K562 (cell line): ENCODE results near the gene GREB1. TPM values are rescaled to one million over a fixed set of nuclear protein-coding genes. Genes with fewer than 3 reads are reported as not detected.

Experiments
- CBX3 ChIP-seq, 2 experiments: IDR thresholded peaks; 1 replicate in 1 of 2; 2 replicates in 1 of 2; pipeline ENCODE4 v1.6.1; 2012; ENCODE audit warnings: inconsistent platforms in 2 of 2, low read length in 2 of 2, borderline replicate concordance in 1 of 2, control low read depth in 1 of 2
- CCNT2 ChIP-seq: IDR thresholded peaks from 2 replicates; pipeline ENCODE4 v1.6.1; 2011; ENCODE audit warnings: borderline replicate concordance, low read depth, mild to moderate bottlenecking, moderate library complexity, mixed read lengths, low read length; ENCODE audit not compliant: insufficient read length; ENCODE audit errors: extremely low read depth
- CGGBP1 ChIP-seq: fragments of 250-450 bp; sonication (Bioruptor Pico); IDR thresholded peaks from 2 replicates; pipeline ENCODE4 v1.9.0; 2021; ENCODE audit warnings: mild to moderate bottlenecking
- CHAMP1 ChIP-seq: fragments of 450-650 bp; IDR thresholded peaks from 2 replicates; pipeline ENCODE4 v1.6.1; 2016; ENCODE audit warnings: mild to moderate bottlenecking
- HMG20B ChIP-seq: fragments of 250-450 bp; sonication (Bioruptor Pico); IDR thresholded peaks from 2 replicates; pipeline ENCODE4 v1.5.0; 2021; ENCODE audit warnings: mild to moderate bottlenecking
- HNRNPH1 ChIP-seq: fragments of 200-400 bp; formaldehyde crosslinking; optimal IDR thresholded peaks from 2 replicates; pipeline ENCODE3; 2017; ENCODE audit warnings: low read depth, mild to moderate bottlenecking, low read length, moderate library complexity
- JUNB ChIP-seq: fragments of 450-650 bp; formaldehyde crosslinking; conservative IDR thresholded peaks from 2 replicates; pipeline ENCODE4 v1.4.0; 2020; ENCODE audit warnings: mild to moderate bottlenecking
- NCOA4 ChIP-seq: fragments of 450-650 bp; IDR thresholded peaks from 2 replicates; pipeline ENCODE4 v1.6.1; 2018; ENCODE audit warnings: mild to moderate bottlenecking; ENCODE audit not compliant: partially characterized antibody
- NCOA6 ChIP-seq: fragments of 450-650 bp; IDR thresholded peaks from 2 replicates; pipeline ENCODE4 v1.6.1; 2017; ENCODE audit warnings: mild to moderate bottlenecking
- NUFIP1 ChIP-seq: fragments of 450-650 bp; IDR thresholded peaks from 2 replicates; pipeline ENCODE4 v1.6.1; 2018; ENCODE audit not compliant: partially characterized antibody
- REST ChIP-seq, 2 experiments: fragments of 450-650 bp; formaldehyde crosslinking in 1 of 2; IDR thresholded peaks; 2 replicates each; pipeline versions ENCODE4 v1.4.0 to v1.6.1; 2014 to 2020; ENCODE audit warnings: mild to moderate bottlenecking in 2 of 2, borderline replicate concordance in 1 of 2, low read depth in 1 of 2
- SMC3 ChIP-seq: conservative IDR thresholded peaks from 2 replicates; pipeline ENCODE4 v1.6.1; 2011; ENCODE audit warnings: low read depth, low read length, improper control_type of control experiment; ENCODE audit not compliant: insufficient read depth
- ZNF707 ChIP-seq: fragments of 250-450 bp; sonication (Bioruptor Pico); conservative IDR thresholded peaks from 2 replicates; pipeline ENCODE4 v1.8.0; 2022; ENCODE audit warnings: inconsistent platforms, mild to moderate bottlenecking, moderate library complexity
- ZNF780A ChIP-seq: fragments of 250-450 bp; sonication (Bioruptor Pico); IDR thresholded peaks from 2 replicates; pipeline ENCODE4 v1.5.0; 2021; ENCODE audit warnings: mild to moderate bottlenecking
- ZNF830 ChIP-seq: fragments of 250-450 bp; sonication (Bioruptor Pico); IDR thresholded peaks from 2 replicates; pipeline ENCODE4 v1.5.0; 2021; ENCODE audit warnings: mild to moderate bottlenecking
- polyA plus RNA-seq, 8 experiments: library from polyadenylated mRNA; depleted of rRNA in 4 of 8; stranded (reverse) in 5 of 8; unstranded in 3 of 8; fragments of >200 nt; fragmentation: Nextera tagmentation in 2 of 8; fragmentation: Illumina TruSeq in 1 of 8; extraction: Ambion mirVana in 2 of 8; extraction: Trizol in 1 of 8; gene quantifications; 2 replicates each; pipeline versions ENCODE4 v1.2.1 to v1.2.3, GENCODE V29; 2011 to 2014; ENCODE audit warnings: inconsistent platforms in 1 of 8, missing spikeins in 1 of 8
- total RNA-seq, 7 experiments: library from RNA; depleted of rRNA in 6 of 7; stranded (reverse); fragments of >200 nt in 6 of 7; fragmentation: Illumina TruSeq in 2 of 7; extraction: Trizol in 2 of 7; gene quantifications; 2 replicates each; pipeline versions ENCODE4 v1.2.1 to v1.2.3, GENCODE V29; 2011 to 2021; ENCODE audit warnings: low replicate concordance in 1 of 7

GREB1 gene
- total and polyA plus RNA-seq, 9 of the 15 experiments (the other 6 are each of a cell fraction or from before 2014, with no cell fraction given) = 0.04 to 0.86 (median 0.10) TPM; not detected in 1

DNA sequence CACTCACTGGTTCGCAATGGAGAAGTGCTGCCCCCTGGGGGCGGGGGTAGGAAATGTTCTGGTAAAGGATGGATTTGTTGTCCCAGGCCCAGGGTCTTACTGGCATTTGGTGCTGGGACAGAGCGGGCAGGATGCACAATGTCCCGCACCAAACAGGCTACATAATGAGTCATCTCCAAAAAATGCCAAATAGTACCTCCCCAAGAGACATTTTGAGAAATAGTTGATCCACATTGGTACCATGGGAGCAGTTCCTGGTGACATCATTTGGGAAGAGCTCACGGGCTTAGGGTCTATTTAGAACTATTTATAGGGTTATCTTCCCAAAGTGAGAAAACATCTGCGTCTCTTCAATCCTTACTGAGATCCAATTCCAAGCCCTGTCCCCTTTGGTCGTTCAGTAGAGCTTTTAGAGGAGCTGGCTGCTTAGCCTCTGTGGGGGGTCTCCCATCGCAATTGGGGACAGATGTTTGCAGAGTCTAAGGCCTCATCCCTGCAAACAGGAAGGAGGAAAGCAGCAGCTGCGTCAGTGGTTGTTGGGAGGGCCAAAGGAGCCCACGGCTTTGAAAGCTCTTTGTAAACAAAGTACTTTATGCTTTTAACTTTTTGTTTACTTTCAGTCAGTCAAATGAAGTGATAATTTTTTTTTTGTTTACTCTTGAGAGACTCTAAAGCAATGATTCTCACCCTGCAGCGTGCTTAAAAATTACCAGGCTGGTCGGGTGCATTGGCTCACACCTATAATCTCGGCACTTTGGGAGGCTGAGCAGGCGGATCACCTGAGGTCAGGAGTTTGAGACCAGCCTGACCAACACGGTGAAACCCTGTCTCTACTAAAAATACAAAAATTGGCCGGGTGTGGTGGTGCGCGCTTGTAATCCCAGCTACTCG is 49.3 kb downstream of the GREB1 start (continued):
- TF ChIP-seq REST (IDR thresholded peaks at IDR 0.05; ENCODE audit: borderline replicate concordance) (peak; percentile 76), REST (CRISPR knock-in tag; IDR thresholded peaks at IDR 0.05; ENCODE audit: low read depth) (no peak), JUNB (CRISPR knock-in tag) (no peak), CBX3 (IDR thresholded peaks at IDR 0.05; ENCODE audit: borderline replicate concordance in 1 of 2, low read length in 2 of 2) (no peak), NCOA4 (no peak), ZNF780A (CRISPR knock-in tag) (no peak), CHAMP1 (no peak), ZNF830 (CRISPR knock-in tag) (no peak), CGGBP1 (CRISPR knock-in tag) (no peak), NUFIP1 (no peak), NCOA6 (no peak), HMG20B (CRISPR knock-in tag) (no peak), HNRNPH1 (no peak), ZNF707 (CRISPR knock-in tag) (no peak), SMC3 (peak; percentile 70), CCNT2 (no peak)
- TF ChIP-seq, all 486 proteins: peak for 11
